Measurements from ENCODE around the gene SCAF1. TPM values are rescaled to one million over a fixed set of nuclear protein-coding genes. Genes with fewer than 3 reads are reported as not detected.
A peak's percentile ranks its signal among the peaks of the same experiment; 100 is the strongest.

The SCAF1 gene
- total and polyA plus RNA-seq, 10 of the 15 experiments (the other 5 are each of a cell fraction or from before 2014, with no cell fraction given) = 0.18 to 77.0 (median 5.3) TPM

DNA sequence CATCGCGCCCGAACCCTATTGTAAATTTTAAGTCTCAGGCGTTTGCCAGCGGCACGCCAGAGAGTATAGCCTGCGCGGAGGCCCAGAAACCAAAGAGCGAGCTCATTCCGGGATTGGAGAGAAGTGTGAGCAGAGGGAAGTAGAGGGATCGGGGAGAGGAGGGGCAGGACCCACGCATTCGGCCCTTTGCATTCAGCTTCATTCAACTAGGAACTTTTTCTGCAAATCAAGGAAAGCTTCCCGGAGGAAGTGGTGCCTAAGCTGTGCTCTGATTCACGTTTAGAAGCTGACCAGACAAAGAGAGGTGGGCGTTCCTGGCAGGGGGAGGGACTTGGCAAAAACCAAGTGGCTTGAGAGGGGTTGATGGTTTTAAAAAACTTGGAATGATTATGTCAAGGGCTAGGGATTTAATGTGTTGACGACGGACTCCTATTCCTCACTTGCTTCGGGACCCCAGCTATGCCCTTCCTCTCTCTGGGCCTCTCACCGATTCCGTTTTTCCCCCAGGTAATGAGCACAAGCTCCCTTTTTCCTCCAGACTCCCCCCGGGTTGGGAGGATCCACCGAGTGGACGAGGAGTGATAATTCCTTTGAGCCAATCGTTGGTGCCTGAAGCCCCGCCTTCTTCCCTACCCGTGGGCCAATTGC lies 34.3 kb downstream of the SCAF1 start:
- Histone ChIP-seq H3K4me3 (peak overlapping the region; percentile 94), H3K36me3 (ENCODE audit: control insufficient read depth in 2 of 2, insufficient read depth in 2 of 2, low read length in 1 of 2) (peaks cover 0 to 3% of the 10 kb centered on the region in 2 experiments; a peak in 3 of 4 replicates), H4K20me1 (ENCODE audit: control insufficient read depth, insufficient read depth) (peaks cover 10% of the 10 kb centered on the region), H2AFZ (ENCODE audit: control insufficient read depth, low read depth, low read length) (peak overlapping the region; percentile 95), H3K9me3 (replicated peaks; ENCODE audit: control insufficient read depth, insufficient read depth, low read length) (no peaks in the 10 kb centered on the region), H3K79me2 (ENCODE audit: control insufficient read depth, insufficient read depth, low read length) (peaks cover 41% of the 10 kb centered on the region), H3K27me3 (replicated peaks in 1 of 2; ENCODE audit: control insufficient read depth in 2 of 2, insufficient read depth in 2 of 2, low read length in 1 of 2) (no peaks in the 10 kb centered on the region), H3K9ac (ENCODE audit: control insufficient read depth, insufficient read depth, low read length) (peak overlapping the region; percentile 91), H3K4me1 (ENCODE audit: control insufficient read depth, insufficient read depth, low read length) (peaks cover 38% of the 10 kb centered on the region), H3K27ac (ENCODE audit: control insufficient read depth, insufficient read depth) (peak overlapping the region; percentile 99), H3K4me2 (ENCODE audit: control insufficient read depth, insufficient read depth) (peak overlapping the region; percentile 72)
- ChIA-PET POLR2A (interaction anchor here (0.5 to 11.2 kb wide), 28 partner anchors 10 to 718 kb away, joined by 3 to 200 read pairs (median 4); partner anchors contain the start of genes AP2A1, BCL2L12, IRF3 and MED25), CTCF (interaction anchor here (1.1 to 10.5 kb wide), 9 partner anchors 10 to 203 kb away, joined by 3 to 130 read pairs (median 5); partner anchors contain the start of genes BCL2L12, IRF3, PRR12 and RRAS), SMC1A (ENCODE audit: uncharacterized antibody, unreplicated experiment) (interaction anchor here (0.5 to 2.7 kb wide), 14 partner anchors 12 to 309 kb away, joined by 3 to 11 read pairs (median 3); partner anchors contain the start of genes FUZ, NOSIP, PRR12 and PRRG2), RAD21 (ENCODE audit: unreplicated experiment) (interaction anchor here (0.7 to 8.6 kb wide), 17 partner anchors 11 to 496 kb away, joined by 3 to 131 read pairs (median 4); partner anchors contain the start of genes AP2A1, BCL2L12, IRF3 and NOSIP)
- ATAC-seq (peak; percentile 19), FAIRE-seq (peak; percentile 99), DNase-seq (ENCODE audit: low read depth, low spot score) (peak; percentile 84)
- in situ Hi-C loops (cut with MboI) (no loop called here), intact Hi-C loops (cut with micrococcal nuclease; ENCODE audit: unreplicated experiment) (loop anchor here (1.0 to 5.0 kb wide), 4 partner anchors 36 to 191 kb away; partner anchors contain the start of genes PNKP, RPS11 and RRAS)
- no TSS peak for BruUV-seq (replicated peaks)
- WGBS (ENCODE audit: insufficient coverage, insufficient replicate concordance, low lambda C conversion rate, missing lambda C conversion rate) = under 1% methylated on average over 27 of the region's 27 CpGs
- no peak for TF ChIP-seq CBX5 (IDR thresholded peaks at IDR 0.05; ENCODE audit: low read depth)
- TF ChIP-seq, protein P1, sequence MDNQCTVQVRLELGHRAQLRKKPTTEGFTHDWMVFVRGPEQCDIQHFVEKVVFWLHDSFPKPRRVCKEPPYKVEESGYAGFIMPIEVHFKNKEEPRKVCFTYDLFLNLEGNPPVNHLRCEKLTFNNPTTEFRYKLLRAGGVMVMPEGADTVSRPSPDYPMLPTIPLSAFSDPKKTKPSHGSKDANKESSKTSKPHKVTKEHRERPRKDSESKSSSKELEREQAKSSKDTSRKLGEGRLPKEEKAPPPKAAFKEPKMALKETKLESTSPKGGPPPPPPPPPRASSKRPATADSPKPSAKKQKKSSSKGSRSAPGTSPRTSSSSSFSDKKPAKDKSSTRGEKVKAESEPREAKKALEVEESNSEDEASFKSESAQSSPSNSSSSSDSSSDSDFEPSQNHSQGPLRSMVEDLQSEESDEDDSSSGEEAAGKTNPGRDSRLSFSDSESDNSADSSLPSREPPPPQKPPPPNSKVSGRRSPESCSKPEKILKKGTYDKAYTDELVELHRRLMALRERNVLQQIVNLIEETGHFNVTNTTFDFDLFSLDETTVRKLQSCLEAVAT (IDR thresholded peaks at IDR 0.05) = peak; percentile 89
- no peak for TF ChIP-seq SMC3 (IDR thresholded peaks at IDR 0.05; ENCODE audit: borderline replicate concordance, low read length)
- no peak for TF ChIP-seq TCF7 (IDR thresholded peaks at IDR 0.05; ENCODE audit: borderline replicate concordance)
- TF ChIP-seq, protein P2, sequence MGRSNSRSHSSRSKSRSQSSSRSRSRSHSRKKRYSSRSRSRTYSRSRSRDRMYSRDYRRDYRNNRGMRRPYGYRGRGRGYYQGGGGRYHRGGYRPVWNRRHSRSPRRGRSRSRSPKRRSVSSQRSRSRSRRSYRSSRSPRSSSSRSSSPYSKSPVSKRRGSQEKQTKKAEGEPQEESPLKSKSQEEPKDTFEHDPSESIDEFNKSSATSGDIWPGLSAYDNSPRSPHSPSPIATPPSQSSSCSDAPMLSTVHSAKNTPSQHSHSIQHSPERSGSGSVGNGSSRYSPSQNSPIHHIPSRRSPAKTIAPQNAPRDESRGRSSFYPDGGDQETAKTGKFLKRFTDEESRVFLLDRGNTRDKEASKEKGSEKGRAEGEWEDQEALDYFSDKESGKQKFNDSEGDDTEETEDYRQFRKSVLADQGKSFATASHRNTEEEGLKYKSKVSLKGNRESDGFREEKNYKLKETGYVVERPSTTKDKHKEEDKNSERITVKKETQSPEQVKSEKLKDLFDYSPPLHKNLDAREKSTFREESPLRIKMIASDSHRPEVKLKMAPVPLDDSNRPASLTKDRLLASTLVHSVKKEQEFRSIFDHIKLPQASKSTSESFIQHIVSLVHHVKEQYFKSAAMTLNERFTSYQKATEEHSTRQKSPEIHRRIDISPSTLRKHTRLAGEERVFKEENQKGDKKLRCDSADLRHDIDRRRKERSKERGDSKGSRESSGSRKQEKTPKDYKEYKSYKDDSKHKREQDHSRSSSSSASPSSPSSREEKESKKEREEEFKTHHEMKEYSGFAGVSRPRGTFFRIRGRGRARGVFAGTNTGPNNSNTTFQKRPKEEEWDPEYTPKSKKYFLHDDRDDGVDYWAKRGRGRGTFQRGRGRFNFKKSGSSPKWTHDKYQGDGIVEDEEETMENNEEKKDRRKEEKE (IDR thresholded peaks at IDR 0.05) = peak; percentile 96
- peak; percentile 30; the same call in 1 of the 2 replicates for TF ChIP-seq RAD51 (IDR thresholded peaks at IDR 0.05)
- TF ChIP-seq SPI1 (IDR thresholded peaks at IDR 0.05; ENCODE audit: borderline replicate concordance, insufficient read depth, low read depth, low read length) = peak; percentile 64
- TF ChIP-seq NFIC (IDR thresholded peaks at IDR 0.05; ENCODE audit: low read depth, low read length) = 0 out of 2 replicates have a peak, but pooled peaks have one; percentile 23
- TF ChIP-seq TAF1 (IDR thresholded peaks at IDR 0.05; ENCODE audit: borderline replicate concordance, low read depth, low read length) = peak; percentile 93
- peak; percentile 77 for TF ChIP-seq SP1 (IDR thresholded peaks at IDR 0.05; ENCODE audit: low read depth, low read length)
- TF ChIP-seq, protein P3, sequence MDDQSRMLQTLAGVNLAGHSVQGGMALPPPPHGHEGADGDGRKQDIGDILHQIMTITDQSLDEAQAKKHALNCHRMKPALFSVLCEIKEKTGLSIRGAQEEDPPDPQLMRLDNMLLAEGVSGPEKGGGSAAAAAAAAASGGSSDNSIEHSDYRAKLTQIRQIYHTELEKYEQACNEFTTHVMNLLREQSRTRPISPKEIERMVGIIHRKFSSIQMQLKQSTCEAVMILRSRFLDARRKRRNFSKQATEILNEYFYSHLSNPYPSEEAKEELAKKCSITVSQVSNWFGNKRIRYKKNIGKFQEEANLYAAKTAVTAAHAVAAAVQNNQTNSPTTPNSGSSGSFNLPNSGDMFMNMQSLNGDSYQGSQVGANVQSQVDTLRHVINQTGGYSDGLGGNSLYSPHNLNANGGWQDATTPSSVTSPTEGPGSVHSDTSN (IDR thresholded peaks at IDR 0.05; ENCODE audit: insufficient replicate concordance, low read depth, low read length) = peak; percentile 8
- TF ChIP-seq BRCA1 (IDR thresholded peaks at IDR 0.05; ENCODE audit: low read depth, low read length) = no peak
